H9 (cell line): Measurements from ENCODE around the gene APPL2. TPM values are rescaled to one million over a fixed set of nuclear protein-coding genes. Genes with fewer than 3 reads are reported as not detected.

Experiments used
- DNase-seq: peaks from one replicate; pipeline ENCODE4 v3.0.0-alpha.2; 2017
- H2AFZ ChIP-seq: one replicate; pipeline ENCODE4 v1.6.1; 2013; ENCODE audit warnings: mild to moderate bottlenecking, low read length, control low read depth, moderate library complexity
- H2AK5ac ChIP-seq: 2 replicates; pipeline ENCODE4 v1.6.1; 2013; ENCODE audit warnings: low read length, control low read depth, mixed read lengths; ENCODE audit not compliant: insufficient read length
- H2BK120ac ChIP-seq: one replicate; pipeline ENCODE4 v1.6.1; 2013; ENCODE audit warnings: low read depth, mild to moderate bottlenecking, low read length, control low read depth, inconsistent platforms; ENCODE audit not compliant: poor library complexity, severe bottlenecking
- H2BK12ac ChIP-seq: 2 replicates; pipeline ENCODE4 v1.6.1; 2013; ENCODE audit warnings: low read length, control low read depth, mixed read lengths, low read depth; ENCODE audit not compliant: insufficient read length
- H2BK15ac ChIP-seq: 2 replicates; pipeline ENCODE4 v1.6.1; 2013; ENCODE audit warnings: low read depth, low read length, control low read depth
- H2BK20ac ChIP-seq: one replicate; pipeline ENCODE4 v1.6.1; 2013; ENCODE audit warnings: low read depth, mild to moderate bottlenecking, low read length, control low read depth, inconsistent platforms; ENCODE audit not compliant: poor library complexity, severe bottlenecking
- H2BK5ac ChIP-seq: 2 replicates; pipeline ENCODE4 v1.6.1; 2013; ENCODE audit warnings: low read length, control low read depth, mixed read lengths; ENCODE audit not compliant: insufficient read length
- H3K14ac ChIP-seq: 2 replicates; pipeline ENCODE4 v1.6.1; 2013; ENCODE audit warnings: low read length, control low read depth; ENCODE audit not compliant: insufficient read depth
- H3K18ac ChIP-seq: 2 replicates; pipeline ENCODE4 v1.6.1; 2013; ENCODE audit warnings: low read depth, mild to moderate bottlenecking, mixed read lengths, low read length, control low read depth; ENCODE audit not compliant: insufficient read length
- H3K23ac ChIP-seq: 2 replicates; pipeline ENCODE4 v1.6.1; 2013; ENCODE audit warnings: low read length, control low read depth, mixed read lengths, low read depth; ENCODE audit not compliant: insufficient read length
- H3K23me2 ChIP-seq: 2 replicates; pipeline ENCODE4 v1.6.1; 2013; ENCODE audit warnings: low read depth, mild to moderate bottlenecking, mixed read lengths, low read length, control low read depth; ENCODE audit not compliant: insufficient read length, poor library complexity, severe bottlenecking
- H3K27ac ChIP-seq: 2 replicates; pipeline ENCODE4 v1.5.1; 2013; ENCODE audit warnings: low read length, control low read depth, mixed read lengths, low read depth; ENCODE audit not compliant: insufficient read length
- H3K27me3 ChIP-seq: 2 replicates; pipeline ENCODE4 v1.6.1; 2013; ENCODE audit warnings: low read length, control low read depth, inconsistent platforms; ENCODE audit not compliant: insufficient read depth
- H3K4ac ChIP-seq: 2 replicates; pipeline ENCODE4 v1.6.1; 2013; ENCODE audit warnings: low read depth, mild to moderate bottlenecking, control low read depth, inconsistent platforms, low read length, moderate library complexity
- H3K4me1 ChIP-seq: 2 replicates; pipeline ENCODE4 v1.6.1; 2013; ENCODE audit warnings: low read length, control low read depth, inconsistent platforms; ENCODE audit not compliant: insufficient read depth
- H3K4me2 ChIP-seq: 2 replicates; pipeline ENCODE4 v1.6.1; 2013; ENCODE audit warnings: low read length, control low read depth, mixed read lengths; ENCODE audit not compliant: insufficient read length, insufficient read depth
- H3K56ac ChIP-seq: 2 replicates; pipeline ENCODE4 v1.6.1; 2013; ENCODE audit warnings: low read depth, mild to moderate bottlenecking, mixed read lengths, low read length, control low read depth; ENCODE audit not compliant: insufficient read length
- H3K79me1 ChIP-seq: 2 replicates; pipeline ENCODE4 v1.6.1; 2013; ENCODE audit warnings: low read depth, mild to moderate bottlenecking, moderate library complexity, low read length, control low read depth, inconsistent platforms; ENCODE audit not compliant: insufficient read depth, poor library complexity, severe bottlenecking
- H3K79me2 ChIP-seq: 2 replicates; pipeline ENCODE4 v1.6.1; 2013; ENCODE audit warnings: low read length, control low read depth, inconsistent platforms; ENCODE audit not compliant: insufficient read depth
- H3K9ac ChIP-seq: 2 replicates; pipeline ENCODE4 v1.6.1; 2013; ENCODE audit warnings: low read length, control low read depth, mixed read lengths; ENCODE audit not compliant: insufficient read length; ENCODE audit errors: extremely low read depth
- H3K9me3 ChIP-seq: one replicate; pipeline ENCODE4 v1.6.1; 2013; ENCODE audit warnings: low read depth, low read length, inconsistent platforms; ENCODE audit not compliant: control insufficient read depth
- H3T11ph ChIP-seq: one replicate; pipeline ENCODE4 v1.6.1; 2013; ENCODE audit warnings: mild to moderate bottlenecking, low read length, control low read depth, inconsistent platforms
- H4K20me1 ChIP-seq: one replicate; pipeline ENCODE4 v1.6.1; 2013; ENCODE audit not compliant: control insufficient read depth, insufficient read length, insufficient read depth
- H4K5ac ChIP-seq: 2 replicates; pipeline ENCODE4 v1.6.1; 2013; ENCODE audit warnings: low read depth, mild to moderate bottlenecking, mixed read lengths, low read length, control low read depth; ENCODE audit not compliant: insufficient read length
- H4K8ac ChIP-seq: replicated peaks from 2 replicates; pipeline ENCODE4 v1.6.1; 2013; ENCODE audit warnings: low read length, control low read depth, mixed read lengths, low read depth; ENCODE audit not compliant: insufficient read length
- H4K91ac ChIP-seq: 2 replicates; pipeline ENCODE4 v1.6.1; 2013; ENCODE audit warnings: low read depth, mild to moderate bottlenecking, moderate library complexity, mixed read lengths, low read length, control low read depth; ENCODE audit not compliant: insufficient read length
- H3K27ac Mint-ChIP-seq, 3 experiments: 2 replicates in 2 of 3; 3 replicates in 1 of 3; pipeline ENCODE4 v1.8.0; 2020 to 2021; ENCODE audit warnings: mixed read lengths in 3 of 3, mild to moderate bottlenecking in 1 of 3, moderate library complexity in 1 of 3
- H3K27me3 Mint-ChIP-seq: 2 replicates; pipeline ENCODE4 v1.8.0; 2021; ENCODE audit warnings: low read depth, mild to moderate bottlenecking, moderate library complexity, mixed read lengths
- H3K36me3 Mint-ChIP-seq, 3 experiments: 2 replicates in 2 of 3; 3 replicates in 1 of 3; pipeline ENCODE4 v1.8.0; 2020 to 2021; ENCODE audit warnings: low read depth in 3 of 3, mixed read lengths in 3 of 3; ENCODE audit not compliant: insufficient read depth in 1 of 3
- H3K4me1 Mint-ChIP-seq, 2 experiments: 2 replicates each; pipeline ENCODE4 v1.8.0; 2020; ENCODE audit warnings: mixed read lengths in 2 of 2
- H3K4me3 Mint-ChIP-seq, 2 experiments: 2 replicates in 1 of 2; 3 replicates in 1 of 2; pipeline ENCODE4 v1.8.0; 2020 to 2021; ENCODE audit warnings: mild to moderate bottlenecking in 2 of 2, mixed read lengths in 2 of 2, moderate library complexity in 1 of 2
- H3K9me3 Mint-ChIP-seq, 2 experiments: 2 replicates in 1 of 2; 3 replicates in 1 of 2; pipeline ENCODE4 v1.8.0; 2020; ENCODE audit warnings: mild to moderate bottlenecking in 2 of 2, mixed read lengths in 2 of 2, moderate library complexity in 1 of 2
- WGBS: extraction: QIAGEN DNeasy Blood & Tissue Kit; methylation state at CpG from one replicate; pipeline ENCODE4 v1.1.7; 2013; ENCODE audit warnings: missing lambda C conversion rate, low lambda C conversion rate, mixed read lengths; ENCODE audit not compliant: insufficient read length; ENCODE audit errors: extremely low coverage; 5-methylcytosine and 5-hydroxymethylcytosine counted together
- total RNA-seq: library from RNA; stranded (reverse); gene quantifications from 2 replicates; pipeline ENCODE4 v1.2.1, GENCODE V29; 2021
- TF ChIP-seq, protein P1 (sequence below): fragments of 200-600 bp; sonication (generic); conservative IDR thresholded peaks from 3 replicates; pipeline ENCODE4 v1.8.0; 2021; ENCODE audit warnings: antibody characterized with exemption, mild to moderate bottlenecking

APPL2 gene
- total RNA-seq, 1 experiment from 2014 or later, result 18.5 TPM

DNA sequence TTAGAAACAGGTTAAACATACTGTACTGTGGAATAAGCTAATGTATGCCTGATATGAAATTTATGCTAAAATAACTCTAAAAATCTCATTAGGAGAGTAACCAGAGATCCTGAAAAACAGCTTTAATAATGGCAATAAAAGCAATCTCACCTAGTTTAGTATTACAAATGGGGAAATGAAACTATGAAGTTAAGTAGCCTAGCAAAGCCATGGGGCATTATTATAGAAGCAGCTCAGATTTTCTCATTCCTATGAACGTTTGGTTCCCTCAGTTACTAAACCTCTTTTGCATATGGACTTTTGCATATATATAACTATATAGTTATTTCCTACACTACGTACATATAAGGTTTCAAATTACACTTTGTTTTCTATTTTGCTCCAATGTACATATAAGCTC, 25.0 kb upstream of the APPL2 start:
- Histone ChIP-seq H4K20me1 (no peaks in the 10 kb centered on the region), H3K4ac (no peak overlapping the region), H4K8ac (no peak overlapping the region), H2BK120ac (no peak overlapping the region), H3K4me2 (no peak overlapping the region), H3K9me3 (no peaks in the 10 kb centered on the region), H2AK5ac (no peak overlapping the region), H3K79me1 (no peaks in the 10 kb centered on the region), H4K5ac (no peak overlapping the region), H3K23ac (no peak overlapping the region), H3T11ph (no peak overlapping the region), H3K79me2 (no peaks in the 10 kb centered on the region), H4K91ac (no peak overlapping the region), H3K23me2 (no peaks in the 10 kb centered on the region), H2BK20ac (no peak overlapping the region), H3K9ac (no peak overlapping the region), H3K56ac (no peak overlapping the region), H2BK5ac (no peak overlapping the region), H2AFZ (no peak overlapping the region), H2BK15ac (no peak overlapping the region), H3K18ac (no peak overlapping the region), H3K27me3 (no peaks in the 10 kb centered on the region), H3K14ac (no peak overlapping the region), H3K27ac (no peak overlapping the region), H3K4me1 (no peaks in the 10 kb centered on the region), H2BK12ac (no peak overlapping the region)
- no CpG with 5 or more reads among the region's 2 CpGs for WGBS
- no peak for DNase-seq
- Mint-ChIP-seq H3K36me3 (no peaks in the 10 kb centered on the region), H3K9me3 (no peaks in the 10 kb centered on the region), H3K4me3 (no peak overlapping the region), H3K27me3 (peaks cover 6% of the 10 kb centered on the region), H3K27ac (no peak overlapping the region), H3K4me1 (no peaks in the 10 kb centered on the region)
- TF ChIP-seq, protein P1, sequence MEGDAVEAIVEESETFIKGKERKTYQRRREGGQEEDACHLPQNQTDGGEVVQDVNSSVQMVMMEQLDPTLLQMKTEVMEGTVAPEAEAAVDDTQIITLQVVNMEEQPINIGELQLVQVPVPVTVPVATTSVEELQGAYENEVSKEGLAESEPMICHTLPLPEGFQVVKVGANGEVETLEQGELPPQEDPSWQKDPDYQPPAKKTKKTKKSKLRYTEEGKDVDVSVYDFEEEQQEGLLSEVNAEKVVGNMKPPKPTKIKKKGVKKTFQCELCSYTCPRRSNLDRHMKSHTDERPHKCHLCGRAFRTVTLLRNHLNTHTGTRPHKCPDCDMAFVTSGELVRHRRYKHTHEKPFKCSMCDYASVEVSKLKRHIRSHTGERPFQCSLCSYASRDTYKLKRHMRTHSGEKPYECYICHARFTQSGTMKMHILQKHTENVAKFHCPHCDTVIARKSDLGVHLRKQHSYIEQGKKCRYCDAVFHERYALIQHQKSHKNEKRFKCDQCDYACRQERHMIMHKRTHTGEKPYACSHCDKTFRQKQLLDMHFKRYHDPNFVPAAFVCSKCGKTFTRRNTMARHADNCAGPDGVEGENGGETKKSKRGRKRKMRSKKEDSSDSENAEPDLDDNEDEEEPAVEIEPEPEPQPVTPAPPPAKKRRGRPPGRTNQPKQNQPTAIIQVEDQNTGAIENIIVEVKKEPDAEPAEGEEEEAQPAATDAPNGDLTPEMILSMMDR, result no peak
